Endothelial cell of umbilical vein (primary cell): Measurements from ENCODE around the gene SYNGAP1.

Source experiments
- CTCF ChIP-seq, 2 donors: IDR thresholded peaks; 1 replicate in 1 of 2; 2 replicates in 1 of 2; pipeline ENCODE4 v1.5.1; 2011; ENCODE audit warnings: low read length in 2 of 2, mild to moderate bottlenecking in 2 of 2, moderate library complexity in 2 of 2, control low read depth in 1 of 2, inconsistent platforms in 1 of 2, low read depth in 1 of 2; ENCODE audit not compliant: insufficient read depth in 1 of 2; ENCODE audit errors: extremely low read depth in 1 of 2
- EZH2 ChIP-seq: IDR thresholded peaks from 2 replicates; pipeline ENCODE4 v1.6.1; 2012; ENCODE audit warnings: borderline replicate concordance, low read depth, mild to moderate bottlenecking, moderate library complexity, low read length, inconsistent platforms; ENCODE audit not compliant: severe bottlenecking
- FOS ChIP-seq: IDR thresholded peaks from 2 replicates; pipeline ENCODE4 v1.6.1; 2011; ENCODE audit warnings: mild to moderate bottlenecking, low read length, moderate library complexity, borderline replicate concordance; ENCODE audit not compliant: insufficient read depth
- GATA2 ChIP-seq: IDR thresholded peaks from 2 replicates; pipeline ENCODE4 v1.7.0; 2011; ENCODE audit warnings: low read depth, mild to moderate bottlenecking, moderate library complexity, mixed read lengths, low read length; ENCODE audit not compliant: insufficient read length, insufficient read depth
- JUN ChIP-seq: IDR thresholded peaks from 2 replicates; pipeline ENCODE4 v1.6.1; 2011; ENCODE audit warnings: borderline replicate concordance, low read depth; ENCODE audit not compliant: insufficient read length, insufficient read depth
- MAX ChIP-seq: IDR thresholded peaks from 2 replicates; pipeline ENCODE4 v1.6.1; 2011; ENCODE audit not compliant: insufficient read depth, insufficient read length
- MYC ChIP-seq: IDR thresholded peaks from one replicate; pipeline ENCODE4 v1.6.1; 2011; ENCODE audit warnings: mild to moderate bottlenecking, low read depth, low read length
- POLR2A ChIP-seq: IDR thresholded peaks from 2 replicates; pipeline ENCODE4 v1.6.1; 2012; ENCODE audit warnings: low read depth, mild to moderate bottlenecking, control low read depth, low read length
- POLR2AphosphoS5 ChIP-seq: IDR thresholded peaks from 2 replicates; pipeline ENCODE4 v1.6.1; 2012; ENCODE audit warnings: low read depth, mild to moderate bottlenecking, control low read depth, low read length, moderate library complexity; ENCODE audit not compliant: insufficient read depth

- TF ChIP-seq MAX, result no peak
- no peak for TF ChIP-seq CTCF (IDR thresholded peaks at IDR 0.05; ENCODE audit: extremely low read depth in 1 of 2, insufficient read depth in 1 of 2, low read depth in 1 of 2, low read length in 2 of 2)
- TF ChIP-seq POLR2AphosphoS5, result no peak
- no peak for TF ChIP-seq EZH2
- no peak for TF ChIP-seq POLR2A
- TF ChIP-seq JUN, result no peak
- TF ChIP-seq MYC, result no peak
- TF ChIP-seq GATA2, result no peak
- no peak for TF ChIP-seq FOS
These were observed 3.3 kb upstream of the SYNGAP1 start for GRCh38 chr6:33416386-33417127.
